C4-2B (cell line): ENCODE results near the gene NFATC3.

Experiments
- ZFX ChIP-seq: fragments of 450-650 bp; IDR thresholded peaks from 2 replicates; pipeline ENCODE4 v1.6.1; 2017
- TF ChIP-seq, protein P1 (sequence below): fragments of 450-650 bp; conservative IDR thresholded peaks from 2 replicates; pipeline ENCODE4 v1.5.1; 2017; ENCODE audit warnings: mild to moderate bottlenecking

DNA sequence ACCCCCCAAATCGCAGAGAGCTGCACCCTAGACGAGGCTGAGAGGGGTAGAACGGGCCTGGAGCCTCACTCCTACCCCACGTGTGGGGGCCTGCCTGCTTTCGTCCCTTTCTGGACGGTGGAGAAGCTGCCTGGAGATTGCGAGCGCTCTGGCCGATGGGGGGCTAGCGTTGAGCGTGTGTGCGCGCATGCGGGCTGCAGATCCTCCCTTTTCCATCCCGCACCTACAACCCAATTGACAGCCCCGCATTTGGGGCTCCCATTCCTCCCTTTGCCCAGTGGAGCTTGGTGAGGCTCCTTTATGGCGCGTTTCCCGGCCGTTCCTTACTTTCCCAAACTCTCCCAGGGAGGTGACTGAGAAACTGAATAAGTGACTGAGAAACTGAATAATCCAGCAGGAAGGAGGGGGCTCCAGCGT is 151.7 kb downstream of the NFATC3 start:
- TF ChIP-seq, protein P1, sequence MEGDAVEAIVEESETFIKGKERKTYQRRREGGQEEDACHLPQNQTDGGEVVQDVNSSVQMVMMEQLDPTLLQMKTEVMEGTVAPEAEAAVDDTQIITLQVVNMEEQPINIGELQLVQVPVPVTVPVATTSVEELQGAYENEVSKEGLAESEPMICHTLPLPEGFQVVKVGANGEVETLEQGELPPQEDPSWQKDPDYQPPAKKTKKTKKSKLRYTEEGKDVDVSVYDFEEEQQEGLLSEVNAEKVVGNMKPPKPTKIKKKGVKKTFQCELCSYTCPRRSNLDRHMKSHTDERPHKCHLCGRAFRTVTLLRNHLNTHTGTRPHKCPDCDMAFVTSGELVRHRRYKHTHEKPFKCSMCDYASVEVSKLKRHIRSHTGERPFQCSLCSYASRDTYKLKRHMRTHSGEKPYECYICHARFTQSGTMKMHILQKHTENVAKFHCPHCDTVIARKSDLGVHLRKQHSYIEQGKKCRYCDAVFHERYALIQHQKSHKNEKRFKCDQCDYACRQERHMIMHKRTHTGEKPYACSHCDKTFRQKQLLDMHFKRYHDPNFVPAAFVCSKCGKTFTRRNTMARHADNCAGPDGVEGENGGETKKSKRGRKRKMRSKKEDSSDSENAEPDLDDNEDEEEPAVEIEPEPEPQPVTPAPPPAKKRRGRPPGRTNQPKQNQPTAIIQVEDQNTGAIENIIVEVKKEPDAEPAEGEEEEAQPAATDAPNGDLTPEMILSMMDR = no peak
- TF ChIP-seq ZFX = no peak
